MM.1S (cell line): ENCODE measurements around the gene DNMT3B.
"Not testable (repeated sequence)": the region's sequence is repeated elsewhere in the genome, so short reads cannot be mapped to it uniquely, and the experiment has no call there.

ENCODE experiments used
- DNase-seq: peaks from one replicate; pipeline ENCODE4 v3.0.0-alpha.2; 2015
- H2AFZ ChIP-seq: fragments of 300-600 bp; sonication (generic); 2 replicates; pipeline ENCODE4 v1.6.0; 2016; ENCODE audit warnings: antibody characterized with exemption, low read length
- H3F3A ChIP-seq: fragments of 300-600 bp; sonication (generic); 2 replicates; pipeline ENCODE4 v1.6.1; 2016; ENCODE audit warnings: mild to moderate bottlenecking, antibody characterized with exemption, low read length, moderate library complexity, mixed read lengths; ENCODE audit not compliant: insufficient read depth
- H3K27ac ChIP-seq: fragments of 300-600 bp; sonication (generic); 2 replicates; pipeline ENCODE4 v1.5.1; 2016; ENCODE audit warnings: mild to moderate bottlenecking, low read length
- H3K27me3 ChIP-seq: fragments of 300-600 bp; sonication (generic); replicated peaks from 2 replicates; pipeline ENCODE4 v1.6.0; 2016; ENCODE audit warnings: low read length; ENCODE audit not compliant: insufficient read depth
- H3K36me3 ChIP-seq: fragments of 300-600 bp; sonication (generic); replicated peaks from 2 replicates; pipeline ENCODE4 v1.6.1; 2016; ENCODE audit warnings: mild to moderate bottlenecking, low read length, mixed read lengths; ENCODE audit not compliant: insufficient read depth
- H3K4me1 ChIP-seq: fragments of 300-600 bp; sonication (generic); 2 replicates; pipeline ENCODE4 v1.6.1; 2016; ENCODE audit warnings: low read length, mixed read lengths
- H3K4me2 ChIP-seq: fragments of 300-600 bp; sonication (generic); 2 replicates; pipeline ENCODE4 v1.6.0; 2016; ENCODE audit warnings: low read depth, low read length
- H3K4me3 ChIP-seq: fragments of 300-600 bp; sonication (generic); 2 replicates; pipeline ENCODE4 v1.5.1; 2016; ENCODE audit warnings: low read length, mixed read lengths
- H3K79me2 ChIP-seq: fragments of 300-600 bp; sonication (generic); 2 replicates; pipeline ENCODE4 v1.6.1; 2016; ENCODE audit warnings: mixed run types, low read length, mixed read lengths
- H3K9ac ChIP-seq: fragments of 300-600 bp; sonication (generic); 2 replicates; pipeline ENCODE4 v1.6.1; 2016; ENCODE audit warnings: low read length, mixed read lengths
- H3K9me2 ChIP-seq: fragments of 300-600 bp; sonication (generic); replicated peaks from 2 replicates; pipeline ENCODE4 v1.6.1; 2016; ENCODE audit warnings: mild to moderate bottlenecking, low read length, mixed read lengths; ENCODE audit not compliant: insufficient read depth
- H3K9me3 ChIP-seq: fragments of 300-600 bp; sonication (generic); replicated peaks from 2 replicates; pipeline ENCODE4 v1.6.1; 2016; ENCODE audit warnings: mild to moderate bottlenecking, low read length, mixed read lengths; ENCODE audit not compliant: insufficient read depth
- H4K20me1 ChIP-seq: fragments of 300-600 bp; sonication (generic); 2 replicates; pipeline ENCODE4 v1.6.1; 2016; ENCODE audit warnings: mild to moderate bottlenecking, low read length, moderate library complexity, mixed read lengths; ENCODE audit not compliant: insufficient read depth
- CTCF ChIP-seq: fragments of 300-600 bp; sonication (generic); IDR thresholded peaks from 2 replicates; pipeline ENCODE4 v1.5.1; 2016; ENCODE audit warnings: antibody characterized with exemption, low read length, mixed read lengths
- EZH2 ChIP-seq: fragments of 300-600 bp; sonication (generic); optimal IDR thresholded peaks from 2 replicates; pipeline ENCODE3; 2017; ENCODE audit warnings: low read depth, mild to moderate bottlenecking, antibody characterized with exemption, low read length, mixed read lengths
- EZH2phosphoT487 ChIP-seq: fragments of 300-600 bp; sonication (generic); IDR thresholded peaks from 2 replicates; pipeline ENCODE4 v1.6.1; 2018; ENCODE audit warnings: antibody characterized with exemption, low read length

Gene DNMT3B

DNA sequence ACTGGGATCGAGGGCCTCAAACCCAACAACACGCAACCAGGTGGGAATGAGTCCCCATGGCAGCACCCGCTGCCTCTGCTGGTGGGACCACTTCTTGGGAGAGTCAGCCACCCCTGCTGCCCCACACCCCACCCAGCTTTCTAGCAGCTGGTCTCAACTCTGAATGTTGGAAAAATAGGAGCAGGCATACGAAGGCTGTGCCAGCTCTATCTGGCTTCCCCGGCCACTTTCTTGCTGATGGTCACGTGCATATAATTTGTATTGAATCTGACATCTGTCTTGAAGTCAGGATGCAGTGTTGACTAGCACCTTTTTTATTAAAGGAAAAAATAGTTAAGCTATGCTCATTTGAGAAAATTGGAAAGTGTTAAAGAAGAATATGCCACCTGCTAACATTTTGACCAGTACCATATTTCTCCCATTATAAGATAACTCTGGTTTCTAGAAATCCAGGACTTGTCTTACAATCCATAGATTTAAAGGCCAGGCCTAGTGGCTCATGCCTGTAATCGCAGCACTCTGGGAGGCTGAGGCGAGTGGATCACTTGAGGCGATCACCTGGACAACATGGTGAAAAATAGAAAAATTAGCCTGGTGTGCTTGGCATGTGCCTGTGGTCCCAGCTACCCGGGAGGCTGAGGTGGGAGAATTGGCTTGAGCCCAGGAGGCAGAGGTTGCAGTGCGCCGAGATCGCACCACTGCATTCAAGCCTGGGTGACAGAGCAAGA is 30.7 kb downstream of the DNMT3B start:
- TF ChIP-seq EZH2 (no peak), CTCF (no peak), EZH2phosphoT487 (no peak)
- Histone ChIP-seq H3K36me3 (no peaks in the 10 kb centered on the region), H3K27ac (no peak overlapping the region)

GRCh38 chr20:32796383-32796948 is 34.3 kb downstream of the DNMT3B start:
- H3K27ac ChIP-seq: no peak overlapping the region
- no peak for DNase-seq
- no peaks in the 10 kb centered on the region for H3K9me3 ChIP-seq
- H3K4me2 ChIP-seq: no peak overlapping the region
- H3K4me3 ChIP-seq: no peak overlapping the region
- no peak overlapping the region for H3K9ac ChIP-seq
- H3K9me2 ChIP-seq: no peaks in the 10 kb centered on the region
- H3K79me2 ChIP-seq: no peaks in the 10 kb centered on the region
- H3K4me1 ChIP-seq: no peaks in the 10 kb centered on the region
- H3K36me3 ChIP-seq: no peaks in the 10 kb centered on the region
- TF ChIP-seq EZH2: no peak
- no peak for TF ChIP-seq EZH2phosphoT487
- TF ChIP-seq CTCF: no peak
- H2AFZ ChIP-seq: no peak overlapping the region
- H3F3A ChIP-seq: no peaks in the 10 kb centered on the region
- no peaks in the 10 kb centered on the region for H3K27me3 ChIP-seq
- no peaks in the 10 kb centered on the region for H4K20me1 ChIP-seq

More for the DNA sequence above, 30.7 kb downstream of the DNMT3B start:
- H3K4me2 ChIP-seq: no peak overlapping the region
- H4K20me1 ChIP-seq: no peaks in the 10 kb centered on the region
- H3K4me3 ChIP-seq: no peak overlapping the region
- no peaks in the 10 kb centered on the region for H3K9me2 ChIP-seq
- no peaks in the 10 kb centered on the region for H3K79me2 ChIP-seq
- H3K4me1 ChIP-seq: no peaks in the 10 kb centered on the region
- no peak overlapping the region for H2AFZ ChIP-seq
- DNase-seq: no peak
- H3K9ac ChIP-seq: no peak overlapping the region
- H3F3A ChIP-seq: no peaks in the 10 kb centered on the region
- no peaks in the 10 kb centered on the region for H3K9me3 ChIP-seq
- H3K27me3 ChIP-seq: no peaks in the 10 kb centered on the region

DNA sequence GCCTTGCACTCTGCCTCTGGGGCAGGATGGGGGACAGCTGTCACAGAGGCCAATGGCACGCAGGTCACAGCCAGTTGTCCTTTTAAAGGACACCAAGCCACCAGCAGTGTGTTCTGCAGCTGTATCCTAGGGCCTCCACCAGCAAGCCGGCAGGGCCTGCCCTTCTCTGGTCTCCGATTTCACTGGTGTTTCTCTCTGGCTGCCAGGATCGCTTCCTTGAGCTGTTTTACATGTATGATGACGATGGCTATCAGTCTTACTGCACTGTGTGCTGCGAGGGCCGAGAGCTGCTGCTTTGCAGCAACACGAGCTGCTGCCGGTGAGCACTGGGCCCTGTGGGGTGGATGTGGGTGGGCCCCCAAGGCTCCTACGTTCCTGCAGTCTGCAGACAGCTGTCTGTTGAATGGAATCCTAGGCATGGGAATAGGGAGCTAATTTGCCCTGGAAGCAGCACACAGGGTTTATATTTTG is 34.8 kb downstream of the DNMT3B start:
- Histone ChIP-seq H3K9me3 (no peaks in the 10 kb centered on the region), H3K27me3 (no peaks in the 10 kb centered on the region), H4K20me1 (no peaks in the 10 kb centered on the region), H3K79me2 (no peaks in the 10 kb centered on the region), H3K9ac (no peak overlapping the region), H3K4me1 (no peaks in the 10 kb centered on the region), H2AFZ (no peak overlapping the region), H3K27ac (no peak overlapping the region), H3K4me2 (no peak overlapping the region), H3F3A (no peaks in the 10 kb centered on the region), H3K9me2 (no peaks in the 10 kb centered on the region), H3K36me3 (no peaks in the 10 kb centered on the region), H3K4me3 (no peak overlapping the region)
- TF ChIP-seq CTCF (no peak), EZH2 (no peak), EZH2phosphoT487 (no peak)
- no peak for DNase-seq

- H3K27ac ChIP-seq, H2AFZ ChIP-seq, H4K20me1 ChIP-seq, H3K27me3 ChIP-seq, H3K9ac ChIP-seq, H3K36me3 ChIP-seq, H3K4me2 ChIP-seq, H3F3A ChIP-seq, H3K4me3 ChIP-seq, H3K79me2 ChIP-seq, DNase-seq, H3K9me2 ChIP-seq, H3K9me3 ChIP-seq, H3K4me1 ChIP-seq: not testable (repeated sequence)
These were observed 35.4 kb downstream of the DNMT3B start for GRCh38 chr20:32797571-32797970.
